ENCODE measurements around the gene ESYT2.

The ESYT2 gene

DNA sequence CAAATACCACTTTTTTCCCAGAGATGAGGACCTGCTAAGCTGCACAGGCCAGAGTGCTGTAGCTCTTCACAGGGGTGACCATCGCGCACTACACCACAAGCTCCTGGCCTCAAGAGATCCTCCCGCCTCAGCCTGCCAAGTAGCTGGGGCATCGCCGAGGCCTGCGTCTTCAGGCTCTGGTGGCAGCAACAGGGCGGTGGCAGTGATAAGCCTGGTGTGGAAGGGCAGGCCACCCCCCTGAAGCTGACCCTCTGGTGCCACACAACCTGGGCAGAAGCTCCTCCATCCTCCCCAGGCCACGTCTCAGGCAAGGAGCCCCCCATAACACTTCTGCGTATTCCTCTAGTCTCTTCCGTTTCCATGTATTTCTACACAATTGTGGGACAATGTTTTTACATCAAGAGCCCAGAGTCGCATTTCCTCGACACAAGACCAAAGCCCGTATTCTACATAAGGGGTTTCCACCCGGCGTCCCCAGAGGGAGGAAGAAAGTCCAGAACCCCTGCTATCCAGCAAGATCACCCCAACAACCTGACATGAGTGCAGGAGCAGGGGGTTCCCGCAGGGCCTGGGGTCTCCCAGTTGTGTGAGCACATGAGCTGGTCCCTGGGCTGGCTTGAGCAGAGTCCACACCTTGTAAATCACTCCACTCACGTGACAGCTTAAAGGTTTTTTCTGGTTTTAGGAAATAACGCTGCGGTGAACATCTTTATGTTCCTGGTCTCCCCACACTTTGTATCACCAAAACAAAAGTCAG, 87.1 kb downstream of the ESYT2 start:
- no peak for DNase-seq (ENCODE audit: low read depth)

DNA sequence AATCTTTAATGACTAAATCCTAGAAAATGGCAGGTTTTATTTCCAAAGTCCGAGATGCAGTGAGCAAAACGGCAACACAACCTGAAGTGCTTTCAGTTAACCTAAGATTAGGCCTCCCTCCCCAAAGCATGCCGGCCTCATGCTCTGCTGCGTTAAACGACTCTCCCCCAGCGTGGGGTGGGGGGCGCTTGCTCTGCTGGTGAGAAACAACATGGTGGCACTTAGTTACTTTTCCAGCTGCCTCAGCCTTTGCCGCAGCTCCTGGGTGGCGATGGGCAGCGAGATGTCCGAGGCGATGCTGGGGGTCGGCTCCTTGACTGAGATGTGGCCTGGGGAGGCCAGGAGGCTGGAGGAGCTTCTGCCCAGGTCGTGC, 88.0 kb downstream of the ESYT2 start:
- DNase-seq (ENCODE audit: low read depth): no peak

DNA sequence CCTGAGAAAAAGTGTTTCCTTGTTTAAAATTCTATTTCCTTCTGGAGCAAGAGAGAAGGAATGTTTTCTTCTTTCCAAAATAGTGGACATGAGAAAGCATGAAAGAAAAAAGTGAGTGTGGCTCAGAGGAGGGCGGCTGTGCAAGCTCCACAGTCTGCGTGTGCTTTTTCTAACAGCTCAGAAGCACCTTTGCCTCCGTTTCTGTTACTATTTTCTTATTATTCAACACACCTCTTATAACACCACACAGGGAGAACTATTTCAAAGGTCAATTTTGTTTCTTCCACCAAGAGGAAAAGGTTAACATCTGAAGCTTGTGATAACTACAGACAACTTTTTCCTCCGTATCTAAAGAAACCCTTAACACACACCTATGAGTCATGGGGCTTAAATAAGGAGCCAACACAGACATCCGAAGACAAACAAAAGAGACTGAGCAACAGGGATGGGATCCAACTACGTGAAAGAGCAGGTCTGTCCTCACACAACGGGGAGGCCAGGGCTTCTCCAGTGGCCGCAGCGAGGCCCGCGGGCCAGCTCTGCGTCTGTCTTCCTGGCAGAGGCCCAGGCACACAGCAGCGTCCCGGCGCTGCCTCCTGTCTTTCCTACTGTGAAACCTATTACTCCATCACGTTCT, 88.5 kb downstream of the ESYT2 start:
- DNase-seq (ENCODE audit: low read depth): peak; percentile 98

DNA sequence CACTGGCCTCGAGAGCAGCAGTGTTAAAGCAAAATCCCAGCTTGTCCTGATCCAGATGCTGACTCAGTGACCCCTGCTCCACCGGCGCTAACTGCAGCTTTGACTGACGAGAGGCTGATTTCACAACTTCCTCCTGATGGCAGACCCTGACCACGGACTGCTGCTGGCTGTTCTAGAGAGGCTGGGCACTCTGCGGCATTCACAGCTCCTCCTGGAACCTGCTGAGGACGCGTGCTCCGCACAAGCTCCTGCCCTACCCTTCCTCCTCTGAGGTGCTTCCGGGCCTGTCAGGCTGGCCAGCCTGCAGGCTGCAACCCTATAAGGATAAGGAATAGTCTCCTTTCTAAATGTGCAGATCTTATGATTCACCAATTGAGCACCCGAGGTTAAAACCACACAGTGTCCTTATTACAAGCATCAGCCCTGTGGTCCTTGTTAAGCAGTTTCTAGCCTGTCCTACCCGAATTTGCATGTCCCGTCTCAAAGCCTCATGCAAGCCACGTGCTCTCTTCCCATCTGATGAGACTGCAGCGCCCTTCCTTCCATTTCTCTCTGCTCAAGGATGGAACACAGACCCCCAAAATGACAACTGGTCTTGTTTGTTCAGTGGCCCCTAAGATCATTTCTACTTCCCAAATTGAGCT, 89.2 kb downstream of the ESYT2 start:
- DNase-seq (ENCODE audit: low read depth): peak; percentile 94

DNA sequence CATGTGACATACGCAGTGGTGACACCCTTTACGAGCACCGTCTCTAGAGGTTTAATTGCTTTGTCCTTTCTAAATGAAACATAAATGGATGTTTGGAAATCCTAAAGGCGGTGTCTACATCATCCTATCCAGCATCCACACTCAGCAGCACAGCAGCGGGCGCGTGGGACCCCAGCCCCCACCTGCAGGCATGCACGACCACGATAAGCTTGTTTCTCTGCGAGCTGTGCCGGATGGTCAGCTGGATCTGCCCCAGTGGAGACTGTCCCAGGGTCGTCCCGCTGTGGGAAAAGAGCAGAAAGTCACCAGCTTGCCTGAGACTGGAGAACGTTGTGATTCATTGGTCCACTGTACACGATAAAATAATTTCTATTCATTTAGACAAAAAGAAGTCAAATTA, 90.5 kb downstream of the ESYT2 start:
- no peak for DNase-seq (ENCODE audit: low read depth)

DNA sequence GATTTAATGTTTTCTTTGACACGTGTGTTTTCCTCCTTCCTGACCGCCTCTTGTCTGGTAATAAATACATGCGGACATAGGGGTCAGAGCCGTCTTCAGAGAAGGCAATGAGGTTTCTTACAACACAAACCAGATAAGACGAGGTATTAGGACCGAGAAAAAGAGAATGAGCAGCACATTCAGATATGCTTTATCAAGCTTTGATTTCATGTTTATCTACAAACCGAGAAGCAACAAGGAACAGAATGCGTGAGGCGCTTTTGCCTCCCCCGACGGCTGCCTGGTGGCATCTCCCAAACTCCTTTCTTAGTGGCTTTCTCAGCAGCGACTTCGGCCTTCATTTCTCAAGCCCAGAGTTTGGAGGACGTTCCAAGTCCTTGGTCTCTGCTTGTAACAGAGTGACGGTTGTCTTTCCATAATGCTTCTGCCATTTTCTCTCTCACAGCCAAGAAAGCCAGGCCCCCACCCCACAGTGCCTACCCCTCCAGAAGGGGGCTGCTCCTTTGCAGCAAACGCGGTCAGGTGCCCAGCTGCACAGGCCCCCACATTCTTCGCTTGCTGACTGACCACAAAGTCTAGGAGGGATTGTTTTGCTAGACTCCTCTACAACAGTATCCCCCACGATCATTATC, 92.1 kb downstream of the ESYT2 start:
- DNase-seq (ENCODE audit: low read depth): no peak

DNA sequence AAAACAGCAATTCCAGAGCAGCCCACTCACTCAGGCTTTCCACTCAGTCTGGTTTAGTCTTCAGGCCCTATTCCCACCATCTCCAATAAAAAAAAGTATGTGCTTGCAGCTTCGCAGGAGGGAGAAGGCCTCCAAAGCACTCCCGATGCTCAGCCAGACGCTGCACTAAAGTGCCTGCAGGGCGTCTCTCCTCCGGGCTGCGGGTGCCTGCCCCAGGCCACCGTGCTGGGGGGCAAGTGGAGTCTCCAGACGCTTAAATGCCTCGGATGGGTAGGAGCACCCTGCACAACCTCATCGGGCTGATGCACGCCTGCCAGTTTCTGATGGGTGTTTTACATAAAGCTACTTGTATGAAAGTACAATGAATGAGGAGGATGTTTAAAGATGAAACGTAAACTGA, 93.4 kb downstream of the ESYT2 start:
- no peak for DNase-seq (ENCODE audit: low read depth)

DNA sequence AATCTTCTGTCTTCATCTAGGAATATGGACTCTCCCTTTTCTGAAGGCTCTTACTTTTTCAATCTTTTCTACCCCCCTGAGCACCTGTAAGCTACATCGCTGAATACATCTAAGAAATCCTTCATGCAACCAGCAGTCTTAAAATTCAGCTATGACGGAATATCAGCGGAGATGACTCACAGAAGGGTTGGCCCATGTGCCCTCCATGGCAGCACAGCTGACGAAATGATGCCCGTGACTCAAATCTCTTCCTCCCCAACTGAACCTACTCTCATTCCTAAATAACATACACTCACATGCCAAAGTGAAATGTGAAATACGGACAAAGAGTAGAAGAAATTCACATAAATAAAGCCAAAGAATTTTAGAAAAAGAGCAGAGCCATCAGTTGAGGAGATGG, 94.4 kb downstream of the ESYT2 start:
- peak; percentile 70 for DNase-seq (ENCODE audit: low read depth)

DNA sequence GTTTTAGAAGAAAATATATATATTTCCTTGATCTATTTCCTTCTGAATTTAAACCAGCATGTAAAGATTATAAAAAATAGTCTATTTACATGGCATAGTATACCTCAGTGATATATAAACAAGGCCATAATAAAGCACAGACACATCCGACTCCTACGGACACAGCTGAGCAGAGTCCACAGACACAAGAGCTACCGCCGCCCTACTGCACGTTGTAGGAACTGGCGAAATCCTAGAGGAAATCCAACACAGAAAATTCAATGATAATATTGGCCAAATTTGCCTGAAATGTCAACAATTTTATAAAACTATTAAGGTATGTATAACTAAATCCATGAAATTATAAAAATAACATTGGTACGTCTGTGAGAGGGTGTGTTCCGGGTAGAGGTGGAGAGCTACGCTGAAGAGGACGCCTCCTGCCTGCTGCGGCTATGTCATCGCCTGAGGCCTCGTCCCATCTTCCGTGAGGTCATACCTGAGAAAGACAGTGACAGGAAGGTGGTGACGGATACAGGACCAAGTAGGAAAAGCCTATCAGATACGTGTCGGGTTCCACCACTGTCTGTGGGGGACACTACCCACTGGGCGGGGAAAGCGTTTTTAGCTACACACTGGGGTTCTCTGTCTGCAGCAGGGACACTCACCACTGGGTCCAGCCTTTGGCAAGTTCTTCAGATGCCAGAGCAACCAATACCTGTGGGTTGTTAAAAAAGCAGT, 95.4 kb downstream of the ESYT2 start:
- DNase-seq (ENCODE audit: low read depth): no peak

DNA sequence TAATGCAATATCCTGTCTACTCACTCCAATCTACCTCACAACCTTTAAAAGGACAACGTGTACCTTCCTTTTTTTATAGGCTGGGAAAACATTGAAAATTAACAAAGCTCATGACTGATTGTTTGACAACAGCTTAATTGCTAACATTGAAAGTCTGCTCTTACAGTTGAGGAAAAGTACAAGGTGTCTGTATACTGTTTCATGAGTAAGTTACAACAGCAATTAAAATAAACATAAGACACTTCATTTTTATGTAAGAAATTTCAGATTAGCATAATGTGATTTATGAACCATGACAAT, 96.1 kb downstream of the ESYT2 start:
- DNase-seq (ENCODE audit: low read depth): no peak

DNA sequence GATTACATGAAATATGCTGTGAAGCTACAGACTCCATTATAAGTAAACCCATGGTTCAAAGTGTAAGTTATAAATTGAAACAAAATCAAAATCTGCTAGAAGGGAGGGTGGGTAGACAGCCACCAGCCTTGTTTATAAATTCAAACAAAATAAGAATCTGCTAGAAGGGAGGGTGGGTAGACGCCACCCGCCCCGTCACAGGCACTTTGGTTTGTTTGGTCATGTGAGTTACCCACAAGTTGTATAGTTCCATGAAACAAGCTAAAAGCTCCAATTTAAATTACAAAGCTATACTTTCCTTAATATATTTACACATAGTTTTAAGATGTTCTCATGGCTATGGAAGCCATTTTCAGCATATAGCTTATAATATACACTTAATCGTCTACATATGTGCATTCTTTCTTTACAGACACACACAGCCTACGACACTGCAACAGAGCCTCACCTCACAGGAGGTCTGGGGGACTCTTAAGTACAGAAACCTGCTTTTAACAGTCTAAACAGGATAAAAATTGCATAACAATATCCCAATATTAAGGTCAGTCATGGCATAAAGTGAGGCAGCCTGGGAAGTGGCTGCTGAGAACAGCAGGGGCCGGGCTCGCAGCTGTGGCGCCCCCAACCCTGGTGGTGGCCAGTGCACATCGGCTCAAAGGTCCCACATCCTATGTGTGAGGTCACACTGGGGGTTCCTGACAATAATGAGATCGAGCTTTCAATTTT, 96.7 kb downstream of the ESYT2 start:
- no peak for DNase-seq (ENCODE audit: low read depth)

DNA sequence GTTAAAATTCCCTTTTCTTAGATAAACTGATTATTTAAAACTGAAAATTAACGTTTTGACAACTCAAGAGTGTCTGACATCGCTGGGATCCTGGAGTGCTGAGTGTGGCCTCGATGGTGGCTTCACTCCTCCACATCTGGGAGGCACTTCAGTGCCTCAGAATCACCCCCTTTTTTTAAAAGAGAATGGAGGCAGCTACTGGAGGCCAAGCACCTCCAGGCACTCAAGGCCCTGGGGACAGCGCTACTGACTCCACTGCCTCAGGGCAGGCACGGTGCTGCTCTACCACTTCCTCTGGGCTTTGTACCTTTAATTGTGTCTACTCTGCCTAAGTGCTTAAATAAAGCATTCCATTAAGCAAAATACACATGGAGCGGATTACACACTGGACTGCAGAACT, 97.5 kb downstream of the ESYT2 start:
- no peak for DNase-seq (ENCODE audit: low read depth)

DNA sequence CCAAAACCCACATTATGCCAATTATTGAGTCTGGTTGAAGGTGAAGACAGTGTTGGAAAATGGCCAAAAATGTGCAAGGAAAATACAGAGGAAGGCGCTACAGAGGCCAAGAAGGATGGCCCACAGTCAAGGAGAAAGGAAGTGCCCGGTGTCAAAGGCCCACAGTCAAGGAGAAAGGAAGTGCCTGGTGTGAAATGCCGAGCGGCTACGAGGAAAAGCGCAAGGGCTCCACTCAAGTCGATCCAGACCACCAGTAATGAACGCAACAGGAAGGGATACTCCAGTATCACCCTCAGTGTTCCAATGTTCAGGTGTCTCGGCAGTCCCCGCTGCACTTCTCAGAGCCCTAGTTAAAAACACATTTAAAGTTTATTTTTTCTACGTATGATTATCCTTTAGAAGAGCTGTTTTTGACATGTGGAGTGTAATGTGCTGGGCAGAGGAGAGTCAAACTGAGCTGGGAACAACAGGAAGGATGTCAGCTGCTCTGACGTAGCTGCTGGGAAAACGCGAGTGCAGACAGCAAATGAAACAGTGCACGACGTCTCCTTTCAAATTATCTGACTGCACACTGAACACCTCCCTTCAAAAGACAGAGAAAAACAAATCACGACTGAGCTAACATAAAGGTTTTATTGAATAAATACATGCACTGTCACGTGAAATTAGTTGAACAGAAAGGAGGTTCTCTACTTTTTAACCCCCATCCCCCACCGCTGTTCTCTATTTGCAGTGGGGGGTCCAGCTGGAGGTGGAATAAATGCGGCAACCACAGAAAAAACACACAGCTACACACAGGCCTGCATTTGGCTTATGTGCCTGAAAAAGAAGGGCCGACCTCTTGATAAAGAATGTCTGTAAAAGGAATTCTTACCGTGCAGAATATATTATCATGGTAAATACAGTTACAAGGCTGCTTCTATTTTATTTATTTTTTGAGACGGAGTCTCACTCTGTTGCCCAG, 98.6 kb downstream of the ESYT2 start:
- DNase-seq (ENCODE audit: low read depth): peak; percentile 39

DNA sequence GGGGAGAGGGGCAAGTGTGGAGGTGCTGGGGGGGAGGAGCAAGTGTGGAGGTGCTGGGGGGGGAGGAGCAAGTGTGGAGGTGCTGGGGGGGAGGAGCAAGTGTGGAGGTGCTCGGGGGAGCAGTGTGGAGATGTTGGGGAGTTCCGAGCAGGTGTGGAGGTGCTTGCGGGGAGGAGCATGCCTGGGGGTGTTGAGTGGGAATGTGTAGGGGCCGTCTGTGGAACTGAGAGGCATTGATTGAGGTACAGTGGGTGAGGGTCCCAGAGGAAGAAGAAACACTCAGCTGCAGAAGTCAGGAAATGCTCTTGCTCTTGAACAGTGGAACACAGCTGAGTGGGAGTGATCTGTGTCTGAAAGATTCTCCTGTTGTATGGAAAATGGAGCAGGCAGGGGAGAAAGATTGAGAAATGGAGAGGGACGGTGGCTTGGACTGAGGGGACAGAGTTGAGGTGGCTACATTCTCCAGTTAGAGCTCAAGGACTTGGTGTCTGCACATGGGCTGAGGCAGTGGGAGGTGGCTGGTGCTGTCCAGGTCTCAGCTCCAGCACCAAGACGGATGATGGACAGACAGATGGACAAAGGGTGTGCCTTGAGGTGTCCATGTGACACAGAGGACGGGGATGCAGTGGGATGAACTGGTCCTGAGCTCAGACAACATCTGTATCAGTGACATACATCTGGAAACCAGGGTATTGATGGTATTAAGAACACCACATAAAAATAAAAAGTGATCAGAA, 99.5 kb downstream of the ESYT2 start:
- DNase-seq (ENCODE audit: low read depth): no peak

DNA sequence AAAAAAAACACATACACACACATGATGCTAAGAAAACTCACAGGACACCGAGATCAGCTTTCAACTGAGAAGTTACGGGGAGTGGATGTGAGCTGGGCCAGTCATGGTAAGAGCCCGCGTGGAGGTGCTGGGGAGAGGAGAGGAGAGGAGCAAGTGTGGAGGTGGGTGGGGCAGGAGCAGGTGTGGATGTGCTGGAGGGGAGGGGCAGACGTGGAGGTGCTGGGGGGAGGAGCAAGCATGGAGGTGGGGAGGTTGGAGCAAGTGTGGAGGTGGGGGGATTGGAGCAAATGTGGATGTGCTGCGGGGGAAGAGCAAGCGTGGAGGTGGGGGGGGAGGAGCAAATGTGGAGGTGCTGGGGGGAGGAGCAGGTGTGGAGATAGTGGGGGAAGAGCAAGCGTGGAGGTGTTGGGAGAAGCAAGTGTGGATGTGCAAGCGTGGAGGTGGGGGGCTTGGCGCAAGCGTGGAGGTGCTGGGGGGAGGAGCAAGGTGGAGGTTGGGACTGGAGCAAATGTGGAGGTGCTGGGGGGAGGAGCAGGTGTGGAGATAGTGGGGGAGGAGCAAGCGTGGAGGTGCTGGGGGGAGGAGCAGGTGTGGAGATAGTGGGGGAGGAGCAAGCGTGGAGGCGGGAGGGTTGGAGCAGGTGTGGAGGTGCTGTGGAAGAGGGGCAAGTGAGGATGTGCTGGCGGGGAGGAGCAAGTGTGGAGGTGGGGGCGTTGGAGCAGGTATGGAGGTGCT, 100.2 kb downstream of the ESYT2 start:
- DNase-seq (ENCODE audit: low read depth): no peak

DNA sequence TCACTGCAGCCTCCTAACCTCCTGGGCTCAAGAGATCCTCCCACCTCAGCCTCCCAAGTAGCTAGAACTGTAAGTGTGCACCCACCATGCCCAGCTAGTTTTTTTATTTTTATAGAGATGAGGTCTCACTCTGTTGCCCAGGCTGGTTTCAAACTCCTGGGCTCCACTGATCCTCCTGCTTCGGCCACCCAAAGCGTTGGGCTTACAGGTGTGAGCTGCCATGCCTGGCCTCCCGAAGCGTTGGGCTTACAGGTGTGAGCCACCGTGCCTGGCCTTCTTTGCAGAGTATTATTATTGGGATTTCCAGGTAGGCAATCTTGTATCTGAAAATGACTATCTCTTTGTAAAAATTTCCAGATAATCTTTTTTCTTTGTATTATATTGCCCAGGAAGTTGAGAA, 101.6 kb downstream of the ESYT2 start:
- DNase-seq (ENCODE audit: low read depth): no peak

DNA sequence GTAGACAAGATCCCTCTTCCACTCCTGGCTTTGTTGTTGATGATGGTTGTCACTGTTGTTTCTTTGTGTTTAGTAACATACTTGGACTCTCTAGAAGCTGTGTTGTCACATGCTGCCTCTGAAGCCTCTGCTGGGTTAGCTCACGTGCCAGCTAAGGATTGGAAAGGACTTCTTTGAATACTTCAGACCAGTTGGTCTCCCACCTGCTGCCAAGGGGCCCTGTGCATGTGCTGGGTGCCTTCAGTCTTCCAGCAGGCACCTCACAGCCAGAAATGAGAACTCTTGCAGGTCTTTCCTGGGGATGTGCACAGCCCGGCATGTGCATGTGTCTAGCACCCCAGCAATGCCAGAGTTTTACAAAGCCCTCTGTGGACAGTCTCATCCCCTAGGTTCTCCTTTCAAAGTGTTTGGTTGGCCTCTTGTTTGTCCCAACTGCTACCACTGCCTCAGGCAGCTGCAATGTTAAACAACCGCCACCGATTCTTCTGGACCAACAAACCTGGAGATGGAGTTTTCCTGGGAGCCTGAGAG, 103.0 kb downstream of the ESYT2 start:
- no peak for DNase-seq (ENCODE audit: low read depth)

DNA sequence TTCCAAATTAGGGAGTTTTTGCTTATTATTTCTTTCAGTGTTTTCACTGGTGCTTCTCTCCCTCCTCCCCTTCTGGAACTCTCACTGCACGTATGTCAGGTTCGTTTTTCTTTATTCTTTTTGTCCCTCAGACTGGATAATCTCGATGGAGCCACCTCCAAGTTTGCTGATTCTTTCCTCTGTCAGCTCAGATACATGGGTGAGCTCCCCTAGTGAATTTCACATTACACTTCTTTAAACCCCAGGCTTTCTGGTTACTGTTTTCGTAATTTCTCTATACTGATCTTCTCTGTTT, 103.9 kb downstream of the ESYT2 start:
- no peak for DNase-seq (ENCODE audit: low read depth)
